ENCODE data around the gene ZNF385C.

Gene ZNF385C

GRCh38 chr17:42045719-42046118 lies 52.6 kb downstream of the ZNF385C start:
- H3K4me3 ChIP-seq (ENCODE audit: low read depth, low read length): no peak overlapping the region
- TF ChIP-seq CTCF (conservative IDR thresholded peaks at IDR 0.05; ENCODE audit: low read depth, low read length): no peak
- no peak for DNase-seq (ENCODE audit: low read depth)

- no peak for TF ChIP-seq CTCF (conservative IDR thresholded peaks at IDR 0.05; ENCODE audit: low read depth, low read length)
- H3K4me3 ChIP-seq (ENCODE audit: low read depth, low read length): no peak overlapping the region
- no peak for DNase-seq (ENCODE audit: low read depth)
Observed at GRCh38 chr17:42042598-42043319, 55.5 kb downstream of the ZNF385C start.

- no peak for TF ChIP-seq CTCF (conservative IDR thresholded peaks at IDR 0.05; ENCODE audit: low read depth, low read length)
- no peak overlapping the region for H3K4me3 ChIP-seq (ENCODE audit: low read depth, low read length)
- DNase-seq (ENCODE audit: low read depth): no peak
Observed at GRCh38 chr17:42041619-42042018, 56.7 kb downstream of the ZNF385C start.

GRCh38 chr17:42040818-42041217 lies 57.5 kb downstream of the ZNF385C start:
- TF ChIP-seq CTCF (conservative IDR thresholded peaks at IDR 0.05; ENCODE audit: low read depth, low read length): no peak
- no peak overlapping the region for H3K4me3 ChIP-seq (ENCODE audit: low read depth, low read length)

GRCh38 chr17:42039794-42040763 lies 58.2 kb downstream of the ZNF385C start:
- DNase-seq (ENCODE audit: low read depth): no peak
- TF ChIP-seq CTCF (conservative IDR thresholded peaks at IDR 0.05; ENCODE audit: low read depth, low read length): no peak
- H3K4me3 ChIP-seq (ENCODE audit: low read depth, low read length): peak overlapping the region; percentile 3

More at GRCh38 chr17:42040818-42041217, 57.5 kb downstream of the ZNF385C start:
- no peak for DNase-seq (ENCODE audit: low read depth)

GRCh38 chr17:42038221-42038973 lies 59.9 kb downstream of the ZNF385C start:
- no peak for DNase-seq (ENCODE audit: low read depth)
- H3K4me3 ChIP-seq (ENCODE audit: low read depth, low read length): no peak overlapping the region
- TF ChIP-seq CTCF (conservative IDR thresholded peaks at IDR 0.05; ENCODE audit: low read depth, low read length): no peak

Measured in choroid plexus epithelial cell (primary cell).